ENCODE results near the gene SLC22A3.
"Not testable (repeated sequence)": the region's sequence is repeated elsewhere in the genome, so short reads cannot be mapped to it uniquely, and the experiment has no call there.

SLC22A3 gene

GRCh38 chr6:160469153-160469552 lies 121.0 kb downstream of the SLC22A3 start:
- no peak overlapping the region for H3K4me3 ChIP-seq (ENCODE audit: low read depth in 1 of 2, low read length in 2 of 2)
- H3K9ac ChIP-seq (ENCODE audit: low read depth in 1 of 2, low read length in 2 of 2), result no peak overlapping the region
- no peaks in the 10 kb centered on the region for H3K9me3 ChIP-seq (ENCODE audit: control insufficient read depth in 1 of 2, low read length in 2 of 2)
- no peaks in the 10 kb centered on the region for H3K4me1 ChIP-seq (ENCODE audit: control insufficient read depth in 1 of 2, insufficient read depth in 2 of 2, low read length in 2 of 2)
- no peak overlapping the region for H3K27ac ChIP-seq (ENCODE audit: low read depth, low read length)
- no peaks in the 10 kb centered on the region for H3K27me3 ChIP-seq (ENCODE audit: control insufficient read depth in 1 of 2, insufficient read depth in 2 of 2, low read length in 2 of 2)
- H3K36me3 ChIP-seq (ENCODE audit: control insufficient read depth in 1 of 2, insufficient read depth in 2 of 2, low read length in 2 of 2), result no peaks in the 10 kb centered on the region

DNA sequence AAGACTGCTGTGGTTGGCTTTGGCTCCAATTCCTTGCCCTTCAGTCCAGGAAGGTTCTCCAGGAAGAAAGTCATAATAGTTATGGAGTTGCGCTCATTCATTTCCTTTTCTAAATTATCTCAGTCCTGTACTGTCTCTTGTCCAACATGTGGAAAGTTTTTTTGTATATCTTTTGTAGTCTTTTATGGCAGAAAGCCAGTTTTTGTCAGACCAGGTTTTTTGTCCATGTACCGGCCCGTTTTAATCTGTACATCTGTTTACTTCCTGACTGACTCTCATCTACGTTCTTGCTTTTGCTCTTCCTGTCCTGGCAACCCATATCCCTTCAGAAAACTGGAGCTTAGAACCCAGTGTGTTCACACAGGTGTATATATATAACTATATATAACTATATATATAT lies 127.9 kb downstream of the SLC22A3 start:
- H3K36me3 ChIP-seq (ENCODE audit: control insufficient read depth in 1 of 2, insufficient read depth in 2 of 2, low read length in 2 of 2); H3K27me3 ChIP-seq (ENCODE audit: control insufficient read depth in 1 of 2, insufficient read depth in 2 of 2, low read length in 2 of 2); H3K9ac ChIP-seq (ENCODE audit: low read depth in 1 of 2, low read length in 2 of 2); H3K27ac ChIP-seq (ENCODE audit: low read depth, low read length); H3K4me3 ChIP-seq (ENCODE audit: low read depth in 1 of 2, low read length in 2 of 2); H3K9me3 ChIP-seq (ENCODE audit: control insufficient read depth in 1 of 2, low read length in 2 of 2); H3K4me1 ChIP-seq (ENCODE audit: control insufficient read depth in 1 of 2, insufficient read depth in 2 of 2, low read length in 2 of 2): not testable (repeated sequence)

DNA sequence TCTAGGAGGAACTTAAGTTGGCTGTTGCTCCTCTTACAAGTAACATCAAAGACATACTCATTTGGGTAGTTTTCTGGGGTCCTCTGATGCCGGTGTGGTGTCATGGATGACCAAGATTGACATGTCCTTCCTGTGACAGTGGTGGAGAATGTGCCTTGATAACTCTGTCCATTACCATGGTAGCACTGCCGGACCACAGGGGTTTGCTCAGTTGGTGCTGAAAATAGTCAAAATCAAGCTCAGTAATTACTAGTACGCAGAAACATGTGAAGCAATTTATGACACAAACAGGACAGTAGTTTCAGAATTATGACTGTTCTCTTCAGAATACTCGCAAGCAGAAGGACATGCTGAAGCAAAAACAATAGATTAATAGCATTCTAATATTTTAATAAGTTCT lies 128.9 kb downstream of the SLC22A3 start:
- H3K9me3 ChIP-seq (ENCODE audit: control insufficient read depth in 1 of 2, low read length in 2 of 2); H3K9ac ChIP-seq (ENCODE audit: low read depth in 1 of 2, low read length in 2 of 2); H3K36me3 ChIP-seq (ENCODE audit: control insufficient read depth in 1 of 2, insufficient read depth in 2 of 2, low read length in 2 of 2); H3K4me1 ChIP-seq (ENCODE audit: control insufficient read depth in 1 of 2, insufficient read depth in 2 of 2, low read length in 2 of 2); H3K4me3 ChIP-seq (ENCODE audit: low read depth in 1 of 2, low read length in 2 of 2); H3K27ac ChIP-seq (ENCODE audit: low read depth, low read length); H3K27me3 ChIP-seq (ENCODE audit: control insufficient read depth in 1 of 2, insufficient read depth in 2 of 2, low read length in 2 of 2): not testable (repeated sequence)

DNA sequence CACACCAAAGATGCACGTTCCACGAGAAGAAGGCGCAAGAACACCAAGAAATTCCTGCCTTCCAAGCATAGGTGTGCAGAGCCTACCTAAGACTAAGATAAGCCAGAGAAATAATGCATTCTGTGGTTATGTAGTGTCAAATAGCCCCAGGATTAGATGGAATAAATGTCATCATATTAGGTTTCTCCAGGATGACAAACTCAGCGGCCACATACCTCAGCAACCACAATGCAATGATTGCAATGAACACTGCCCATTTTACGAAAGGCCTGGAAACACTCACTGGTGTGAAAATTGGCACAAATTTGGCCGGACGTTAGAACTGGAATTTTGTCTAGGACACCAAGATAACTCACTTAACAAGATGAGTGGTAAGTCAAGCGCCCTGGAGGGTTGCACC lies 129.7 kb downstream of the SLC22A3 start:
- H3K4me1 ChIP-seq (ENCODE audit: control insufficient read depth in 1 of 2, insufficient read depth in 2 of 2, low read length in 2 of 2), result no peaks in the 10 kb centered on the region
- H3K27me3 ChIP-seq (ENCODE audit: control insufficient read depth in 1 of 2, insufficient read depth in 2 of 2, low read length in 2 of 2), result no peaks in the 10 kb centered on the region
- H3K27ac ChIP-seq (ENCODE audit: low read depth, low read length), result no peak overlapping the region
- H3K4me3 ChIP-seq (ENCODE audit: low read depth in 1 of 2, low read length in 2 of 2), result no peak overlapping the region
- no peaks in the 10 kb centered on the region for H3K9me3 ChIP-seq (ENCODE audit: control insufficient read depth in 1 of 2, low read length in 2 of 2)
- no peaks in the 10 kb centered on the region for H3K36me3 ChIP-seq (ENCODE audit: control insufficient read depth in 1 of 2, insufficient read depth in 2 of 2, low read length in 2 of 2)
- no peak overlapping the region for H3K9ac ChIP-seq (ENCODE audit: low read depth in 1 of 2, low read length in 2 of 2)

GRCh38 chr6:160487116-160487515 lies 138.9 kb downstream of the SLC22A3 start:
- Histone ChIP-seq H3K4me1 (ENCODE audit: control insufficient read depth in 1 of 2, insufficient read depth in 2 of 2, low read length in 2 of 2) (no peaks in the 10 kb centered on the region), H3K9ac (ENCODE audit: low read depth in 1 of 2, low read length in 2 of 2) (no peak overlapping the region), H3K27me3 (ENCODE audit: control insufficient read depth in 1 of 2, insufficient read depth in 2 of 2, low read length in 2 of 2) (no peaks in the 10 kb centered on the region), H3K36me3 (ENCODE audit: control insufficient read depth in 1 of 2, insufficient read depth in 2 of 2, low read length in 2 of 2) (no peaks in the 10 kb centered on the region), H3K4me3 (ENCODE audit: low read depth in 1 of 2, low read length in 2 of 2) (no peak overlapping the region), H3K9me3 (ENCODE audit: control insufficient read depth in 1 of 2, low read length in 2 of 2) (no peaks in the 10 kb centered on the region), H3K27ac (ENCODE audit: low read depth, low read length) (no peak overlapping the region)

- Histone ChIP-seq H3K36me3 (ENCODE audit: control insufficient read depth in 1 of 2, insufficient read depth in 2 of 2, low read length in 2 of 2) (no peaks in the 10 kb centered on the region), H3K4me3 (ENCODE audit: low read depth in 1 of 2, low read length in 2 of 2) (no peak overlapping the region), H3K27me3 (ENCODE audit: control insufficient read depth in 1 of 2, insufficient read depth in 2 of 2, low read length in 2 of 2) (no peaks in the 10 kb centered on the region), H3K27ac (ENCODE audit: low read depth, low read length) (no peak overlapping the region), H3K9ac (ENCODE audit: low read depth in 1 of 2, low read length in 2 of 2) (no peak overlapping the region), H3K4me1 (ENCODE audit: control insufficient read depth in 1 of 2, insufficient read depth in 2 of 2, low read length in 2 of 2) (no peaks in the 10 kb centered on the region), H3K9me3 (ENCODE audit: control insufficient read depth in 1 of 2, low read length in 2 of 2) (no peaks in the 10 kb centered on the region)
These were observed 140.9 kb downstream of the SLC22A3 start for GRCh38 chr6:160489091-160489490.

- Histone ChIP-seq H3K4me3 (ENCODE audit: low read depth in 1 of 2, low read length in 2 of 2) (no peak overlapping the region), H3K9ac (ENCODE audit: low read depth in 1 of 2, low read length in 2 of 2) (no peak overlapping the region), H3K27ac (ENCODE audit: low read depth, low read length) (no peak overlapping the region), H3K27me3 (ENCODE audit: control insufficient read depth in 1 of 2, insufficient read depth in 2 of 2, low read length in 2 of 2) (no peaks in the 10 kb centered on the region), H3K4me1 (ENCODE audit: control insufficient read depth in 1 of 2, insufficient read depth in 2 of 2, low read length in 2 of 2) (no peaks in the 10 kb centered on the region), H3K9me3 (ENCODE audit: control insufficient read depth in 1 of 2, low read length in 2 of 2) (no peaks in the 10 kb centered on the region), H3K36me3 (ENCODE audit: control insufficient read depth in 1 of 2, insufficient read depth in 2 of 2, low read length in 2 of 2) (no peaks in the 10 kb centered on the region)
These were observed 146.4 kb downstream of the SLC22A3 start for GRCh38 chr6:160494576-160494975.

GRCh38 chr6:160500639-160501038 lies 152.5 kb downstream of the SLC22A3 start:
- no peaks in the 10 kb centered on the region for H3K36me3 ChIP-seq (ENCODE audit: control insufficient read depth in 1 of 2, insufficient read depth in 2 of 2, low read length in 2 of 2)
- H3K27ac ChIP-seq (ENCODE audit: low read depth, low read length), result no peak overlapping the region
- no peaks in the 10 kb centered on the region for H3K27me3 ChIP-seq (ENCODE audit: control insufficient read depth in 1 of 2, insufficient read depth in 2 of 2, low read length in 2 of 2)
- no peak overlapping the region for H3K4me3 ChIP-seq (ENCODE audit: low read depth in 1 of 2, low read length in 2 of 2)
- H3K9ac ChIP-seq (ENCODE audit: low read depth in 1 of 2, low read length in 2 of 2), result no peak overlapping the region
- H3K9me3 ChIP-seq (ENCODE audit: control insufficient read depth in 1 of 2, low read length in 2 of 2), result peaks cover 5 to 11% of the 10 kb centered on the region in 2 donors
- H3K4me1 ChIP-seq (ENCODE audit: control insufficient read depth in 1 of 2, insufficient read depth in 2 of 2, low read length in 2 of 2), result no peaks in the 10 kb centered on the region

Data from duodenal mucosa (tissue), 2 donors.